ENCODE data around the gene KLF4. TPM values are rescaled to one million over a fixed set of nuclear protein-coding genes. Genes with fewer than 3 reads are reported as not detected.

KLF4 gene
- total RNA-seq, 1 experiment from 2014 or later: 19.9 TPM

- intact Hi-C loops (cut with micrococcal nuclease; ENCODE audit: unreplicated experiment): loop anchor here (5.0 to 10.0 kb wide), 3 partner anchors 60 to 1278 kb away; no protein-coding TSS in a partner anchor
- peaks cover 53% of the 10 kb centered on the region for H3K36me3 Mint-ChIP-seq (ENCODE audit: insufficient read depth, unreplicated experiment)
- no peak for TF ChIP-seq CTCF (IDR thresholded peaks at IDR 0.05; ENCODE audit: unreplicated experiment)
- no TSS peak for BruUV-seq (replicated peaks)
- H3K27ac Mint-ChIP-seq (ENCODE audit: unreplicated experiment): no peak overlapping the region
- DNase-seq: no peak
- peak overlapping the region; percentile 84 for H3K4me3 Mint-ChIP-seq (ENCODE audit: low read depth, unreplicated experiment)
- no peaks in the 10 kb centered on the region for H3K27me3 Mint-ChIP-seq (ENCODE audit: unreplicated experiment)
- peaks cover 27% of the 10 kb centered on the region for H3K4me1 Mint-ChIP-seq (ENCODE audit: low read depth, unreplicated experiment)
- no peaks in the 10 kb centered on the region for H3K9me3 Mint-ChIP-seq (ENCODE audit: low read depth, unreplicated experiment)
- CTCF ChIA-PET: interaction anchor here (0.8 kb wide), 1 partner anchor 65 kb away, joined by 5 read pairs; no protein-coding TSS in a partner anchor
Measured at GRCh38 chr9:107486674-107487520, 2.7 kb downstream of the KLF4 start.

GRCh38 chr9:107485458-107486043 is 4.0 kb downstream of the KLF4 start:
- intact Hi-C loops (cut with micrococcal nuclease; ENCODE audit: unreplicated experiment): loop anchor here (5.0 to 10.0 kb wide), 3 partner anchors 62 to 1279 kb away; no protein-coding TSS in a partner anchor
- CTCF ChIA-PET: no interaction called here
- peaks cover 52% of the 10 kb centered on the region for H3K36me3 Mint-ChIP-seq (ENCODE audit: insufficient read depth, unreplicated experiment)
- no TSS peak for BruUV-seq (replicated peaks)
- no peaks in the 10 kb centered on the region for H3K27me3 Mint-ChIP-seq (ENCODE audit: unreplicated experiment)
- peak overlapping the region; percentile 26 for H3K4me3 Mint-ChIP-seq (ENCODE audit: low read depth, unreplicated experiment)
- no peaks in the 10 kb centered on the region for H3K9me3 Mint-ChIP-seq (ENCODE audit: low read depth, unreplicated experiment)
- no peak overlapping the region for H3K27ac Mint-ChIP-seq (ENCODE audit: unreplicated experiment)
- DNase-seq: no peak
- peaks cover 13% of the 10 kb centered on the region for H3K4me1 Mint-ChIP-seq (ENCODE audit: low read depth, unreplicated experiment)
- no peak for TF ChIP-seq CTCF (IDR thresholded peaks at IDR 0.05; ENCODE audit: unreplicated experiment)

GRCh38 chr9:107484117-107484723 is 5.3 kb downstream of the KLF4 start:
- peaks cover 7% of the 10 kb centered on the region for H3K4me1 Mint-ChIP-seq (ENCODE audit: low read depth, unreplicated experiment)
- TF ChIP-seq CTCF (IDR thresholded peaks at IDR 0.05; ENCODE audit: unreplicated experiment): peak; percentile 19
- no peak overlapping the region for H3K4me3 Mint-ChIP-seq (ENCODE audit: low read depth, unreplicated experiment)
- H3K27me3 Mint-ChIP-seq (ENCODE audit: unreplicated experiment): no peaks in the 10 kb centered on the region
- no peak overlapping the region for H3K27ac Mint-ChIP-seq (ENCODE audit: unreplicated experiment)
- peak; percentile 34 for DNase-seq
- BruUV-seq (replicated peaks): no TSS peak
- no peaks in the 10 kb centered on the region for H3K9me3 Mint-ChIP-seq (ENCODE audit: low read depth, unreplicated experiment)
- CTCF ChIA-PET: no interaction called here
- H3K36me3 Mint-ChIP-seq (ENCODE audit: insufficient read depth, unreplicated experiment): peaks cover 39% of the 10 kb centered on the region
- intact Hi-C loops (cut with micrococcal nuclease; ENCODE audit: unreplicated experiment): loop anchor here (1.0 to 10.0 kb wide), 5 partner anchors 573 to 1281 kb away; no protein-coding TSS in a partner anchor

GRCh38 chr9:107483666-107484065 is 5.9 kb downstream of the KLF4 start:
- CTCF ChIA-PET: no interaction called here
- intact Hi-C loops (cut with micrococcal nuclease; ENCODE audit: unreplicated experiment): loop anchor here (1.0 to 10.0 kb wide), 5 partner anchors 574 to 1281 kb away; no protein-coding TSS in a partner anchor
- DNase-seq: no peak
- BruUV-seq (replicated peaks): no TSS peak
- Mint-ChIP-seq H3K27ac (ENCODE audit: unreplicated experiment) (no peak overlapping the region), H3K36me3 (ENCODE audit: insufficient read depth, unreplicated experiment) (peaks cover 33% of the 10 kb centered on the region), H3K4me3 (ENCODE audit: low read depth, unreplicated experiment) (no peak overlapping the region), H3K9me3 (ENCODE audit: low read depth, unreplicated experiment) (no peaks in the 10 kb centered on the region), H3K4me1 (ENCODE audit: low read depth, unreplicated experiment) (peaks cover 7% of the 10 kb centered on the region), H3K27me3 (ENCODE audit: unreplicated experiment) (no peaks in the 10 kb centered on the region)
- TF ChIP-seq CTCF (IDR thresholded peaks at IDR 0.05; ENCODE audit: unreplicated experiment): no peak

Measured in Calu3 (cell line).